OCI-LY1 (cell line): ENCODE results near the gene RASA3.

Source experiments
- H2AFZ ChIP-seq: fragments of 200-600 bp; sonication (generic), shearing (Covaris generic); 2 replicates; pipeline ENCODE4 v1.6.0; 2014; ENCODE audit warnings: antibody characterized with exemption, mild to moderate bottlenecking, low read length
- H3F3A ChIP-seq: fragments of 200-600 bp; sonication (generic), shearing (Covaris generic); 2 replicates; pipeline ENCODE4 v1.6.0; 2014; ENCODE audit warnings: mild to moderate bottlenecking, antibody characterized with exemption, low read length, moderate library complexity; ENCODE audit not compliant: insufficient read depth
- H3K27ac ChIP-seq: fragments of 200-600 bp; sonication (generic); 2 replicates; pipeline ENCODE4 v1.5.1; 2014; ENCODE audit warnings: low read length, mixed run types, mild to moderate bottlenecking, low read depth; ENCODE audit not compliant: poor library complexity, severe bottlenecking
- H3K27me3 ChIP-seq: fragments of 200-600 bp; sonication (generic); 2 replicates; pipeline ENCODE4 v1.6.0; 2014; ENCODE audit warnings: antibody characterized with exemption, mild to moderate bottlenecking, low read length, moderate library complexity; ENCODE audit not compliant: insufficient read depth
- H3K36me3 ChIP-seq: fragments of 200-600 bp; sonication (generic); 2 replicates; pipeline ENCODE4 v1.6.1; 2014; ENCODE audit warnings: mild to moderate bottlenecking, antibody characterized with exemption, low read length, moderate library complexity, mixed read lengths; ENCODE audit not compliant: insufficient read depth
- H3K4me1 ChIP-seq: fragments of 200-600 bp; sonication (generic); 2 replicates; pipeline ENCODE4 v1.5.1; 2014; ENCODE audit warnings: mild to moderate bottlenecking, low read length, moderate library complexity; ENCODE audit not compliant: insufficient read depth, severe bottlenecking
- H3K4me2 ChIP-seq: fragments of 200-600 bp; sonication (generic), shearing (Covaris generic); 2 replicates; pipeline ENCODE4 v1.6.1; 2014; ENCODE audit warnings: low read length
- H3K4me3 ChIP-seq: fragments of 200-600 bp; sonication (generic); 2 replicates; pipeline ENCODE4 v1.5.1; 2014; ENCODE audit warnings: low read length, low read depth, mild to moderate bottlenecking, mixed read lengths; ENCODE audit not compliant: poor library complexity, severe bottlenecking
- H3K79me2 ChIP-seq: fragments of 200-600 bp; shearing (Covaris generic); 2 replicates; pipeline ENCODE4 v1.6.1; 2016; ENCODE audit warnings: mixed run types, low read length, mixed read lengths; ENCODE audit not compliant: insufficient read depth
- H3K9ac ChIP-seq: fragments of 200-600 bp; sonication (generic), shearing (Covaris generic); 2 replicates; pipeline ENCODE4 v1.6.1; 2014; ENCODE audit warnings: mild to moderate bottlenecking, low read length, mixed read lengths
- H3K9me2 ChIP-seq: fragments of 200-600 bp; sonication (generic), shearing (Covaris generic); 2 replicates; pipeline ENCODE4 v1.6.1; 2014; ENCODE audit warnings: low read depth, mild to moderate bottlenecking, low read length, mixed read lengths
- H3K9me3 ChIP-seq: fragments of 200-600 bp; shearing (Covaris generic); 2 replicates; pipeline ENCODE4 v1.6.1; 2014; ENCODE audit warnings: low read length, mixed read lengths
- H4K20me1 ChIP-seq: fragments of 200-600 bp; sonication (generic), shearing (Covaris generic); 2 replicates; pipeline ENCODE4 v1.6.0; 2016; ENCODE audit warnings: mild to moderate bottlenecking, low read length; ENCODE audit not compliant: insufficient read depth
- CTCF ChIP-seq: fragments of 200-600 bp; sonication (generic), shearing (Covaris generic); IDR thresholded peaks from 2 replicates; pipeline ENCODE4 v1.5.1; 2017; ENCODE audit warnings: mild to moderate bottlenecking, antibody characterized with exemption, low read length, moderate library complexity, mixed read lengths
- EZH2 ChIP-seq: fragments of 200-600 bp; sonication (generic), shearing (Covaris generic); IDR thresholded peaks from 2 replicates; pipeline ENCODE4 v1.8.0; 2017; ENCODE audit warnings: borderline replicate concordance, mixed run types, mild to moderate bottlenecking, antibody characterized with exemption, low read length, moderate library complexity, mixed read lengths

The RASA3 gene

GRCh38 chr13:114155926-114156883 is 23.8 kb upstream of the RASA3 start:
- TF ChIP-seq CTCF (no peak), EZH2 (no peak)
- H4K20me1 ChIP-seq = no peaks in the 10 kb centered on the region
- no peaks in the 10 kb centered on the region for H3K9me3 ChIP-seq
- H3F3A ChIP-seq = no peaks in the 10 kb centered on the region
- H3K27ac ChIP-seq = no peak overlapping the region
- H3K36me3 ChIP-seq = no peaks in the 10 kb centered on the region
- no peak overlapping the region for H3K9ac ChIP-seq
- H3K4me3 ChIP-seq = no peak overlapping the region
- H3K9me2 ChIP-seq = no peaks in the 10 kb centered on the region
- H3K4me2 ChIP-seq = no peak overlapping the region
- peaks cover 4% of the 10 kb centered on the region for H3K4me1 ChIP-seq
- H3K79me2 ChIP-seq = no peaks in the 10 kb centered on the region
- no peak overlapping the region for H2AFZ ChIP-seq
- H3K27me3 ChIP-seq = peaks cover 3% of the 10 kb centered on the region; the same call in 1 of the 2 replicates

DNA sequence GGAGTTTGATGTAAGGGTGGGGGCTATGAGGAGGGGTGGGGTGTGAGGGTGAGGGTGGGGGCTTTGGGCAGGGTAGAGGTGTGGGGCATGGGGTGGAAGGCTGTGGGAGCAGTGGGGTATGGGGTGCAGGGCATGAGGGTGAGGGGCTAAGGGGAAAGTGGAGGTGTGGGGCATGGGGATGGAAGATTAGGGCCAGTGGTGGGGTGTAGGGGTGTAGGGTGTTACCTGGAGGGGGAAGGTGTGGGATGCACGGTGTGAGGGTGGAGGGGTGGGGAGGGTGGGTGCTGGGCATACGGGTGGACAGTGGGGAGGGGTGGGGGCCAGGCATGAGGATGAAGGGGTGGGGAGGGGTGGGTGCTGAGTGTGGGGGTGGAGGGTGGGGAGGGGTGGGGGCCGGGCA is 22.9 kb upstream of the RASA3 start:
- Histone ChIP-seq H2AFZ (no peak overlapping the region), H3K79me2 (no peaks in the 10 kb centered on the region), H3K4me2 (no peak overlapping the region), H3K27me3 (no peaks in the 10 kb centered on the region), H3K4me3 (no peak overlapping the region), H3K9ac (no peak overlapping the region), H3K9me2 (no peaks in the 10 kb centered on the region), H3F3A (no peaks in the 10 kb centered on the region), H3K9me3 (no peaks in the 10 kb centered on the region), H3K36me3 (no peaks in the 10 kb centered on the region), H3K4me1 (peaks cover 9% of the 10 kb centered on the region), H4K20me1 (no peaks in the 10 kb centered on the region), H3K27ac (no peak overlapping the region)
- TF ChIP-seq CTCF (no peak), EZH2 (no peak)

DNA sequence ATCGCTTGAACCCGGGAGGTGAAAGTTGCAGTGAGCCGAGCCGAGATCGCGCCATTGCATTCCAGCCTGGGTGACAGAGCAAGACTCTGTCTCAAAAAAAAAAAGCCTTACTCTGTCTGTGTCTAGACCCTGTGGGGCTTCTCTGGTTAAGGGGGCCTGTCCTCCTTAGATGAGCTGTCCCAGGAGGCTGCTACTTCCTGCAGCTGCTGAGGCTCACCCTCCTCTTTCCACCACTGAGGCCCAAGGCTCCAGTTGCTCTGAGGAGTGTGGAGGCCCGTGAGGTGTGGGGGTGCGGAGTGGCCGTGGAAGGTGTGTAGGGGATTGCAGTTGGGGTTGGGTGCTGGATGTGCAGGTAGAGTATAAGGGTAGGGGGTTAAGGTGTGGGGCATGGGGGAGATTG is 22.1 kb upstream of the RASA3 start:
- no peak overlapping the region for H2AFZ ChIP-seq
- H3K27me3 ChIP-seq = no peaks in the 10 kb centered on the region
- no peaks in the 10 kb centered on the region for H3F3A ChIP-seq
- no peak overlapping the region for H3K4me3 ChIP-seq
- TF ChIP-seq CTCF (no peak), EZH2 (no peak)
- H3K79me2 ChIP-seq = no peaks in the 10 kb centered on the region
- peaks cover 15% of the 10 kb centered on the region for H3K4me1 ChIP-seq
- no peaks in the 10 kb centered on the region for H3K36me3 ChIP-seq
- no peaks in the 10 kb centered on the region for H3K9me2 ChIP-seq
- H3K4me2 ChIP-seq = no peak overlapping the region
- H3K9ac ChIP-seq = no peak overlapping the region
- no peak overlapping the region for H3K27ac ChIP-seq
- H4K20me1 ChIP-seq = no peaks in the 10 kb centered on the region
- H3K9me3 ChIP-seq = no peaks in the 10 kb centered on the region
